Neuronal stem cell (in vitro differentiated cells): ENCODE results near the gene MORC3.

Source experiments
- DNase-seq: peaks from one replicate; pipeline ENCODE4 v3.0.0-alpha.2; 2013; ENCODE audit warnings: low spot score
- H2AFZ ChIP-seq: one replicate; pipeline ENCODE4 v1.6.1; 2013; ENCODE audit warnings: mild to moderate bottlenecking, low read length, inconsistent platforms
- H2AK5ac ChIP-seq: 2 replicates; pipeline ENCODE4 v1.6.1; 2013; ENCODE audit warnings: low read depth, mild to moderate bottlenecking, inconsistent platforms, low read length, moderate library complexity, mixed read lengths
- H2BK120ac ChIP-seq: 2 replicates; pipeline ENCODE4 v1.6.1; 2013; ENCODE audit warnings: low read depth, mild to moderate bottlenecking, inconsistent platforms, low read length, moderate library complexity, mixed read lengths
- H2BK12ac ChIP-seq: one replicate; pipeline ENCODE4 v1.6.1; 2013; ENCODE audit warnings: low read length, inconsistent platforms
- H2BK15ac ChIP-seq: 2 replicates; pipeline ENCODE4 v1.6.1; 2013; ENCODE audit warnings: mild to moderate bottlenecking, low read length, inconsistent platforms, mixed read lengths
- H2BK5ac ChIP-seq: one replicate; pipeline ENCODE4 v1.6.1; 2013; ENCODE audit warnings: inconsistent platforms, mild to moderate bottlenecking, low read length, moderate library complexity
- H3K14ac ChIP-seq: one replicate; pipeline ENCODE4 v1.6.1; 2013; ENCODE audit warnings: low read length, inconsistent platforms
- H3K18ac ChIP-seq: 2 replicates; pipeline ENCODE4 v1.6.1; 2013; ENCODE audit warnings: low read length, inconsistent platforms
- H3K23ac ChIP-seq: 2 replicates; pipeline ENCODE4 v1.6.1; 2013; ENCODE audit warnings: low read depth, mild to moderate bottlenecking, mixed read lengths, low read length, inconsistent platforms; ENCODE audit not compliant: poor library complexity
- H3K27ac ChIP-seq: replicated peaks from 3 replicates; pipeline ENCODE4 v1.5.1; 2013; ENCODE audit warnings: low read length, inconsistent platforms
- H3K27me3 ChIP-seq, 3 experiments: 2 replicates each; pipeline ENCODE4 v1.6.1; 2013; ENCODE audit warnings: low read length in 3 of 3, mild to moderate bottlenecking in 2 of 3, inconsistent platforms in 1 of 3, low read depth in 1 of 3, mixed read lengths in 1 of 3, moderate library complexity in 1 of 3; ENCODE audit not compliant: control insufficient read depth in 3 of 3, insufficient read depth in 3 of 3
- H3K36me3 ChIP-seq, 2 donors: replicated peaks in 1 of 2; 2 replicates each; pipeline ENCODE4 v1.6.1; 2013; ENCODE audit warnings: low read length in 2 of 2; ENCODE audit not compliant: control insufficient read depth in 2 of 2, insufficient read depth in 2 of 2
- H3K4ac ChIP-seq: 2 replicates; pipeline ENCODE4 v1.6.1; 2013; ENCODE audit warnings: inconsistent platforms, mild to moderate bottlenecking, low read length, moderate library complexity
- H3K4me1 ChIP-seq, 2 donors: 1 replicate in 1 of 2; 2 replicates in 1 of 2; pipeline ENCODE4 v1.6.1; 2013; ENCODE audit warnings: low read length in 2 of 2, low read depth in 1 of 2; ENCODE audit not compliant: control insufficient read depth in 2 of 2, insufficient read depth in 1 of 2
- H3K4me2 ChIP-seq: one replicate; pipeline ENCODE4 v1.6.1; 2013; ENCODE audit warnings: mild to moderate bottlenecking, low read length, inconsistent platforms; ENCODE audit not compliant: insufficient read depth, poor library complexity, severe bottlenecking
- H3K4me3 ChIP-seq, 2 donors: 2 replicates each; pipeline ENCODE4 v1.5.1; 2013; ENCODE audit warnings: low read length in 2 of 2, mild to moderate bottlenecking in 2 of 2, inconsistent platforms in 1 of 2, moderate library complexity in 1 of 2
- H3K79me1 ChIP-seq: one replicate; pipeline ENCODE4 v1.6.1; 2013; ENCODE audit warnings: low read depth, mild to moderate bottlenecking, inconsistent platforms, low read length, moderate library complexity
- H3K9ac ChIP-seq: one replicate; pipeline ENCODE4 v1.6.1; 2013; ENCODE audit warnings: mild to moderate bottlenecking, low read depth, low read length, inconsistent platforms; ENCODE audit not compliant: poor library complexity
- H3K9me3 ChIP-seq, 2 donors: replicated peaks in 1 of 2; 2 replicates each; pipeline versions ENCODE3 to v1.6.1; 2013; ENCODE audit warnings: low read length in 2 of 2, mild to moderate bottlenecking in 2 of 2, inconsistent platforms in 1 of 2, low read depth in 1 of 2, mixed read lengths in 1 of 2, moderate library complexity in 1 of 2; ENCODE audit not compliant: control insufficient read depth in 2 of 2, insufficient read depth in 1 of 2
- H4K8ac ChIP-seq: one replicate; pipeline ENCODE4 v1.6.1; 2013; ENCODE audit warnings: low read depth, mild to moderate bottlenecking, inconsistent platforms, low read length, moderate library complexity
- H4K91ac ChIP-seq: one replicate; pipeline ENCODE4 v1.6.1; 2013; ENCODE audit warnings: low read length, low read depth, mild to moderate bottlenecking, inconsistent platforms; ENCODE audit not compliant: poor library complexity
- WGBS, 2 donors: extraction: QIAGEN DNeasy Blood & Tissue Kit; methylation state at CpG; one replicate each; pipeline ENCODE4 v1.1.7; 2013; ENCODE audit warnings: missing lambda C conversion rate in 2 of 2, mixed read lengths in 1 of 2; ENCODE audit not compliant: insufficient read length in 2 of 2, insufficient replicate concordance in 1 of 2; ENCODE audit errors: extremely low coverage in 2 of 2; 5-methylcytosine and 5-hydroxymethylcytosine counted together

The MORC3 gene

GRCh38 chr21:36349315-36349714 lies 29.3 kb downstream of the MORC3 start:
- Histone ChIP-seq H2AFZ (no peak overlapping the region), H3K79me1 (no peaks in the 10 kb centered on the region), H3K14ac (no peak overlapping the region), H2BK15ac (no peak overlapping the region), H3K9ac (no peak overlapping the region), H4K91ac (no peak overlapping the region), H3K27ac (no peak overlapping the region), H3K36me3 (peaks cover 28 to 93% of the 10 kb centered on the region in 2 donors), H3K9me3 (no peaks in the 10 kb centered on the region), H3K4me1 (no peaks in the 10 kb centered on the region), H3K4me2 (no peak overlapping the region), H3K18ac (no peak overlapping the region), H3K4me3 (no peak overlapping the region), H2BK120ac (no peak overlapping the region), H3K27me3 (no peaks in the 10 kb centered on the region), H4K8ac (no peak overlapping the region), H3K23ac (no peak overlapping the region), H3K4ac (no peak overlapping the region), H2BK12ac (no peak overlapping the region), H2BK5ac (no peak overlapping the region), H2AK5ac (no peak overlapping the region)
- no CpG with 5 or more reads among the region's 2 CpGs for WGBS, 2 donors
- DNase-seq: no peak

GRCh38 chr21:36350282-36350910 lies 30.4 kb downstream of the MORC3 start:
- Histone ChIP-seq H3K18ac (no peak overlapping the region), H3K9me3 (no peaks in the 10 kb centered on the region), H4K91ac (no peak overlapping the region), H3K4me1 (peaks cover 0 to 2% of the 10 kb centered on the region in 2 donors), H2BK5ac (no peak overlapping the region), H3K4ac (no peak overlapping the region), H3K4me2 (no peak overlapping the region), H2AFZ (no peak overlapping the region), H3K36me3 (peaks cover 26 to 93% of the 10 kb centered on the region in 2 donors), H2BK12ac (no peak overlapping the region), H3K4me3 (no peak overlapping the region), H2BK120ac (no peak overlapping the region), H3K79me1 (no peaks in the 10 kb centered on the region), H3K23ac (no peak overlapping the region), H3K14ac (no peak overlapping the region), H2BK15ac (no peak overlapping the region), H3K9ac (no peak overlapping the region), H4K8ac (no peak overlapping the region), H3K27ac (no peak overlapping the region), H2AK5ac (no peak overlapping the region), H3K27me3 (no peaks in the 10 kb centered on the region)
- no peak for DNase-seq
- no CpG with 5 or more reads among the region's 11 CpGs for WGBS, 2 donors

DNA sequence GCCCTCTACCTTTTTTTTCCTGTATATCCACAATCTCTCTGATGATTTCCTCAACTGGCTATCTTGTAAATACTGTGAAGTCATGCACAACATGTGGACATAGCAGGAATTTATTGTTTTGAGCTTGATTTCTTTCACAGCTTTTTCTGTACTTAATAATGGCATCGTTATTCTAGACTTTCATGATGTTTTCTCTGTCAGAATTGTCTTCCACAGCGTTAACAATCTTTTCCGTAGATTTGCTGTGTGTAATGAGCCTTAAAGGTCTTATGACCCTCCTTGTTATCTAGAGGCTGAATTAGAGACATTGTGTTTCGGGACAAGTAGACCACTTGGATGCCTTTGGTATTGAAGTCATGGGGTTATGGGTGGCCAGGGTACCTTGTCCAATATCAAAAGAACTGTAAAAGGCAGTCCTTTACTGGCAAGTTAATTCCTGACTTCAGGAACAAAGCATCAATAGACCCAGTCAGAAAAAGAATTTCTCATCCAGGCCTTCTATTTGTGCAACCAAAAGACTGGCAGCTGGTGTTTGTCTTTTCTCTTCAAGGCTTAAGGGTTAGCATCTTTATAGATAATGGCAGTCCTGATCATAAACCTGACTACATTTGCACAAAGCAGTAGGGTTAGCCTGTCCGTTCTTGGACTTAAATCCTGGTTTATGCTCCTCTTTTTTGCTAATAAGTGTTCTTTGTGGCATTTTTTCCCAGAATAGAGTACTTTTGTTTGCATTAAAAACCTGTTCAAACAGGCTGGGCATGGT lies 35.1 kb downstream of the MORC3 start:
- Histone ChIP-seq H2BK5ac (no peak overlapping the region), H3K14ac (no peak overlapping the region)

GRCh38 chr21:36355868-36356267 lies 35.9 kb downstream of the MORC3 start:
- WGBS, 2 donors: no CpG with 5 or more reads among the region's 2 CpGs

More for the DNA sequence above, 35.1 kb downstream of the MORC3 start:
- Histone ChIP-seq H3K4me1 (peaks cover 0 to 2% of the 10 kb centered on the region in 2 donors), H2AK5ac (no peak overlapping the region), H3K18ac (no peak overlapping the region), H3K36me3 (peaks cover 14 to 92% of the 10 kb centered on the region in 2 donors), H3K4ac (no peak overlapping the region), H4K8ac (no peak overlapping the region), H4K91ac (no peak overlapping the region), H3K9me3 (no peaks in the 10 kb centered on the region), H2AFZ (no peak overlapping the region), H3K4me2 (no peak overlapping the region), H2BK15ac (no peak overlapping the region), H3K4me3 (no peak overlapping the region), H2BK12ac (no peak overlapping the region), H3K9ac (no peak overlapping the region), H3K79me1 (no peaks in the 10 kb centered on the region), H3K27ac (no peak overlapping the region), H3K23ac (no peak overlapping the region), H2BK120ac (no peak overlapping the region), H3K27me3 (no peaks in the 10 kb centered on the region)
- DNase-seq: no peak
- no CpG with 5 or more reads among the region's 5 CpGs for WGBS, 2 donors

More at GRCh38 chr21:36355868-36356267, 35.9 kb downstream of the MORC3 start:
- Histone ChIP-seq H2BK15ac (no peak overlapping the region), H3K4me2 (no peak overlapping the region), H3K14ac (no peak overlapping the region), H4K91ac (no peak overlapping the region), H3K4ac (no peak overlapping the region), H3K27ac (no peak overlapping the region), H3K18ac (no peak overlapping the region), H3K79me1 (no peaks in the 10 kb centered on the region), H2BK12ac (no peak overlapping the region), H2AFZ (no peak overlapping the region), H2BK5ac (no peak overlapping the region), H4K8ac (no peak overlapping the region), H3K4me1 (peaks cover 0 to 2% of the 10 kb centered on the region in 2 donors), H3K4me3 (no peak overlapping the region), H3K9ac (no peak overlapping the region), H3K27me3 (no peaks in the 10 kb centered on the region), H2BK120ac (no peak overlapping the region), H3K36me3 (peaks cover 18 to 92% of the 10 kb centered on the region in 2 donors), H3K23ac (no peak overlapping the region), H2AK5ac (no peak overlapping the region), H3K9me3 (no peaks in the 10 kb centered on the region)
- DNase-seq: no peak
